Muscle of leg (tissue), 11 donors: ENCODE data around the gene PRR36. TPM values are rescaled to one million over a fixed set of nuclear protein-coding genes. Genes with fewer than 3 reads are reported as not detected.
"Not testable (repeated sequence)": the region's sequence is repeated elsewhere in the genome, so short reads cannot be mapped to it uniquely, and the experiment has no call there.

Source experiments
- DNase-seq: peaks from one replicate; pipeline ENCODE4 v3.0.0; 2013
- H3K27ac ChIP-seq: one replicate; pipeline ENCODE4 v1.5.1; 2013; ENCODE audit warnings: mild to moderate bottlenecking, low read length, control low read depth
- H3K27me3 ChIP-seq: one replicate; pipeline ENCODE4 v1.6.1; 2013; ENCODE audit warnings: low read length; ENCODE audit not compliant: control insufficient read depth, insufficient read depth
- H3K36me3 ChIP-seq: one replicate; pipeline ENCODE4 v1.6.1; 2013; ENCODE audit warnings: low read length; ENCODE audit not compliant: control insufficient read depth, insufficient read depth
- H3K4me1 ChIP-seq: one replicate; pipeline ENCODE4 v1.6.1; 2013; ENCODE audit warnings: low read length; ENCODE audit not compliant: control insufficient read depth, insufficient read depth
- H3K4me3 ChIP-seq: one replicate; pipeline ENCODE4 v1.5.1; 2013; ENCODE audit warnings: low read length, control low read depth
- H3K9me3 ChIP-seq: replicated peaks from 2 replicates; pipeline ENCODE4 v1.6.1; 2013; ENCODE audit warnings: low read depth, low read length; ENCODE audit not compliant: control insufficient read depth
- WGBS: methylation state at CpG from one replicate; pipeline ENCODE4 v1.1.5; 2013; ENCODE audit warnings: missing lambda C conversion rate; ENCODE audit not compliant: insufficient coverage; 5-methylcytosine and 5-hydroxymethylcytosine counted together
- polyA plus RNA-seq, 8 donors: library from polyadenylated mRNA; unstranded; fragments of 120-200 nt; gene quantifications; one replicate each; pipeline versions ENCODE4 v1.2.1 to v1.2.3, GENCODE V29; 2013; ENCODE audit warnings: inconsistent platforms in 1 of 8, low replicate concordance in 1 of 8; ENCODE audit not compliant: insufficient read length in 8 of 8, insufficient read depth in 1 of 8
- total RNA-seq: library from RNA; stranded (reverse); fragments of 120-200 nt; gene quantifications from one replicate; pipeline ENCODE4 v1.2.4, GENCODE V29; 2013

PRR36 gene
- total and polyA plus RNA-seq, 9 donors, result 0.09 to 0.96 (median 0.34) TPM

GRCh38 chr19:7859087-7859486 is 15.1 kb downstream of the PRR36 start:
- Histone ChIP-seq H3K4me1 (peaks cover 19% of the 10 kb centered on the region), H3K27me3 (peaks cover 30% of the 10 kb centered on the region)
- H3K27ac ChIP-seq, H3K9me3 ChIP-seq, H3K36me3 ChIP-seq, DNase-seq, H3K4me3 ChIP-seq: not testable (repeated sequence)
- 100% methylated on average over 1 of the region's 8 CpGs for WGBS

- Histone ChIP-seq H3K36me3 (peaks cover 2% of the 10 kb centered on the region), H3K27ac (no peak overlapping the region), H3K4me1 (peaks cover 23% of the 10 kb centered on the region), H3K4me3 (no peak overlapping the region), H3K27me3 (peaks cover 22% of the 10 kb centered on the region), H3K9me3 (no peaks in the 10 kb centered on the region)
- no peak for DNase-seq
- 28% methylated on average over 25 of the region's 29 CpGs for WGBS
Measured at GRCh38 chr19:7858109-7858770, 15.9 kb downstream of the PRR36 start.

- no peak overlapping the region for H3K27ac ChIP-seq
- peaks cover 18% of the 10 kb centered on the region for H3K27me3 ChIP-seq
- peaks cover 2% of the 10 kb centered on the region for H3K36me3 ChIP-seq
- peaks cover 28% of the 10 kb centered on the region for H3K4me1 ChIP-seq
- DNase-seq, result no peak
- H3K4me3 ChIP-seq, result no peak overlapping the region
- WGBS, result 39% methylated on average over 7 of the region's 8 CpGs
- no peaks in the 10 kb centered on the region for H3K9me3 ChIP-seq
Measured at GRCh38 chr19:7857727-7858108, 16.5 kb downstream of the PRR36 start.

GRCh38 chr19:7856679-7857663 is 17.2 kb downstream of the PRR36 start:
- WGBS, result 67% methylated on average over 31 of the region's 38 CpGs
- H3K27me3 ChIP-seq, result peaks cover 15% of the 10 kb centered on the region
- no peak overlapping the region for H3K4me3 ChIP-seq
- no peak overlapping the region for H3K27ac ChIP-seq
- no peaks in the 10 kb centered on the region for H3K9me3 ChIP-seq
- peaks cover 24% of the 10 kb centered on the region for H3K4me1 ChIP-seq
- DNase-seq, result no peak
- H3K36me3 ChIP-seq, result peaks cover 2% of the 10 kb centered on the region

- H3K27me3 ChIP-seq, result peaks cover 6% of the 10 kb centered on the region
- H3K4me1 ChIP-seq, result peaks cover 16% of the 10 kb centered on the region
- no peak overlapping the region for H3K4me3 ChIP-seq
- no peaks in the 10 kb centered on the region for H3K9me3 ChIP-seq
- H3K36me3 ChIP-seq, result peaks cover 2% of the 10 kb centered on the region
- H3K27ac ChIP-seq, result no peak overlapping the region
- no peak for DNase-seq
- 100% methylated on average over 1 of the region's 16 CpGs for WGBS
Measured at GRCh38 chr19:7856109-7856591, 18.0 kb downstream of the PRR36 start.

GRCh38 chr19:7855426-7856108 is 18.6 kb downstream of the PRR36 start:
- H3K27ac ChIP-seq, result no peak overlapping the region
- no peaks in the 10 kb centered on the region for H3K9me3 ChIP-seq
- no peak for DNase-seq
- WGBS, result 79% methylated on average over 11 of the region's 26 CpGs
- peaks cover under 1% of the 10 kb centered on the region for H3K27me3 ChIP-seq
- H3K4me3 ChIP-seq, result no peak overlapping the region
- H3K4me1 ChIP-seq, result peaks cover 13% of the 10 kb centered on the region
- peaks cover 2% of the 10 kb centered on the region for H3K36me3 ChIP-seq

- Histone ChIP-seq H3K9me3 (no peaks in the 10 kb centered on the region), H3K4me1 (peaks cover 19% of the 10 kb centered on the region), H3K36me3 (no peaks in the 10 kb centered on the region), H3K27me3 (no peaks in the 10 kb centered on the region), H3K27ac (no peak overlapping the region), H3K4me3 (no peak overlapping the region)
- 89% methylated on average over 8 of the region's 12 CpGs for WGBS
- no peak for DNase-seq
Measured at GRCh38 chr19:7853770-7854128, 20.4 kb downstream of the PRR36 start.

GRCh38 chr19:7852851-7853769 is 21.1 kb downstream of the PRR36 start:
- peaks cover 19% of the 10 kb centered on the region for H3K4me1 ChIP-seq
- 12% methylated on average over 31 of the region's 45 CpGs for WGBS
- peak; percentile 75 for DNase-seq

GRCh38 chr19:7851623-7852500 is 22.3 kb downstream of the PRR36 start:
- Histone ChIP-seq H3K4me1 (peaks cover 19% of the 10 kb centered on the region), H3K27me3 (no peaks in the 10 kb centered on the region), H3K4me3 (no peak overlapping the region), H3K9me3 (no peaks in the 10 kb centered on the region), H3K27ac (no peak overlapping the region), H3K36me3 (no peaks in the 10 kb centered on the region)
- 72% methylated on average over 18 of the region's 26 CpGs for WGBS
- DNase-seq, result no peak

More at GRCh38 chr19:7852851-7853769, 21.1 kb downstream of the PRR36 start:
- Histone ChIP-seq H3K36me3 (no peaks in the 10 kb centered on the region), H3K4me3 (no peak overlapping the region), H3K9me3 (no peaks in the 10 kb centered on the region), H3K27ac (no peak overlapping the region), H3K27me3 (no peaks in the 10 kb centered on the region)
